ENCODE measurements around the gene DCLK2. TPM values are rescaled to one million over a fixed set of nuclear protein-coding genes. Genes with fewer than 3 reads are reported as not detected.

DCLK2 gene
- total RNA-seq, 1 donor from 2014 or later = 3.4 TPM

GRCh38 chr4:150047546-150047945, 30.7 kb upstream of the DCLK2 start:
- no peak for DNase-seq (ENCODE audit: low read depth)
- no peak for TF ChIP-seq CTCF (IDR thresholded peaks at IDR 0.05; ENCODE audit: insufficient read depth, low read length, poor library complexity, severe bottlenecking)
- no peaks in the 10 kb centered on the region for H3K27me3 ChIP-seq (ENCODE audit: control insufficient read depth, insufficient read depth, low read length)
- H3K36me3 ChIP-seq (ENCODE audit: control insufficient read depth, insufficient read depth, low read length) = no peaks in the 10 kb centered on the region
- H3K4me3 ChIP-seq (ENCODE audit: low read depth, low read length) = no peak overlapping the region

GRCh38 chr4:150049682-150050081, 28.6 kb upstream of the DCLK2 start:
- TF ChIP-seq CTCF (IDR thresholded peaks at IDR 0.05; ENCODE audit: insufficient read depth, low read length, poor library complexity, severe bottlenecking) = no peak
- H3K27me3 ChIP-seq (ENCODE audit: control insufficient read depth, insufficient read depth, low read length) = no peaks in the 10 kb centered on the region
- DNase-seq (ENCODE audit: low read depth) = no peak
- H3K36me3 ChIP-seq (ENCODE audit: control insufficient read depth, insufficient read depth, low read length) = no peaks in the 10 kb centered on the region
- no peak overlapping the region for H3K4me3 ChIP-seq (ENCODE audit: low read depth, low read length)

DNA sequence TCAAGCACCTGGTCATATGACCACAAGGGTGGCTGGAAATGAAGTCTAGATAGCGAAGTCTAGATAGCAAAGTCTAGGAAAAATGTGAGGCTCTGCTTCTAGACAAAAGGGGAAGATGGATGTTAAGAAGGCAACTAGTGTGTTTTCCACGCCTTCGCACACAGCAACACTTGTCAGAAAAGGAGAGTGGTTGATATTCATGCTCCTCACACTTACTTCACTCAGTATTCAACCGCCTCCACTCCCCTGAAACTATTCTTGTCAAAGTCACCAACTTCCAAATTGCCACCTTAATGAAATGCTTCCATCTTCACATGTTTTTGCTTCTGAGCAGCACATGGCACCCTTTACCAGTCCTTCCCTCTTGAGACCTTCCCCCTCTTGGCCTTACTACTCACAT, 27.7 kb upstream of the DCLK2 start:
- TF ChIP-seq CTCF (IDR thresholded peaks at IDR 0.05; ENCODE audit: insufficient read depth, low read length, poor library complexity, severe bottlenecking) = no peak
- DNase-seq (ENCODE audit: low read depth) = no peak
- no peak overlapping the region for H3K4me3 ChIP-seq (ENCODE audit: low read depth, low read length)
- no peaks in the 10 kb centered on the region for H3K27me3 ChIP-seq (ENCODE audit: control insufficient read depth, insufficient read depth, low read length)
- no peaks in the 10 kb centered on the region for H3K36me3 ChIP-seq (ENCODE audit: control insufficient read depth, insufficient read depth, low read length)

DNA sequence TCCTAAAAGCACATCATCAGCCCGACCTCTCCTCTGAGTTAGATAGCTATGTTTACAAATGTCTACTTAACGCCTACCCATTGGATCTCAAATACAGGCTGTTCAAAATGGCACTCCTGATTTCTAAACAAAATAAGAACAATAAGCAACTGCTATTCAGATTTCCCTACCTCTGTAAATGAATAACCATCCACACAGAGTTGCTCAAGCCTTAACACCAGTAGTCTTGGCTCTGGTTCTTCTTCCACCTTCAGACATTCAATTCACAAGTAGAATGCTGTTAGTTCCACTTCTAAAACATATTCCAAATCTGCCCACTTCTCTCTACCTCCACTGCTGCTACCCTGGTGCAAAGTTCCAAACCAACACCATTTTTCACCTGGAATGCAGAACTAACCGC, 27.1 kb upstream of the DCLK2 start:
- TF ChIP-seq CTCF (IDR thresholded peaks at IDR 0.05; ENCODE audit: insufficient read depth, low read length, poor library complexity, severe bottlenecking) = no peak
- Histone ChIP-seq H3K36me3 (ENCODE audit: control insufficient read depth, insufficient read depth, low read length) (no peaks in the 10 kb centered on the region), H3K4me3 (ENCODE audit: low read depth, low read length) (no peak overlapping the region), H3K27me3 (ENCODE audit: control insufficient read depth, insufficient read depth, low read length) (no peaks in the 10 kb centered on the region)
- DNase-seq (ENCODE audit: low read depth) = no peak

- no peak for TF ChIP-seq CTCF (IDR thresholded peaks at IDR 0.05; ENCODE audit: insufficient read depth, low read length, poor library complexity, severe bottlenecking)
- H3K4me3 ChIP-seq (ENCODE audit: low read depth, low read length) = no peak overlapping the region
- no peaks in the 10 kb centered on the region for H3K36me3 ChIP-seq (ENCODE audit: control insufficient read depth, insufficient read depth, low read length)
- DNase-seq (ENCODE audit: low read depth) = no peak
- no peaks in the 10 kb centered on the region for H3K27me3 ChIP-seq (ENCODE audit: control insufficient read depth, insufficient read depth, low read length)
Measured at GRCh38 chr4:150055467-150055866, 22.8 kb upstream of the DCLK2 start.

DNA sequence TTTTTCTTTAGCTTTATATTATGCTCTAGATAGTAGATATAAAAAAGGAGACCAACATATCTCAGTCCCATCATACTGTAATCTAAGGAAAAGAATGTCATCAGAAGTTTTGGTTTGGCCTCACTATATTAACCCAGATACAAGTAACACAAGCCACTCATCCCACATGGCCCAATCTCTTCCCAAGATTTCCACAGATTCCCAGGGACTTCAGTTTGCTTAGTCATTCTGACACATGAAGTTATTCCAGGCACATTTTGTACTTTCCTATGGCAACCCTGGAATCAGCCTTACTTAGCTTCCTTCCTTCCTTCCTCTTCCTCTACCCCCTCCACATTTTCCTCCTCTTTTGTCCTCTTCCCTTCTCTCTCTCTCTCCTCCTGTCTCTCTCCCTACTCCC, 21.7 kb upstream of the DCLK2 start:
- no peaks in the 10 kb centered on the region for H3K36me3 ChIP-seq (ENCODE audit: control insufficient read depth, insufficient read depth, low read length)
- H3K4me3 ChIP-seq (ENCODE audit: low read depth, low read length) = no peak overlapping the region
- H3K27me3 ChIP-seq (ENCODE audit: control insufficient read depth, insufficient read depth, low read length) = no peaks in the 10 kb centered on the region
- no peak for TF ChIP-seq CTCF (IDR thresholded peaks at IDR 0.05; ENCODE audit: insufficient read depth, low read length, poor library complexity, severe bottlenecking)
- no peak for DNase-seq (ENCODE audit: low read depth)
